ENCODE results near the gene B3GAT1. TPM values are rescaled to one million over a fixed set of nuclear protein-coding genes. Genes with fewer than 3 reads are reported as not detected.

B3GAT1 gene
- total and polyA plus RNA-seq, 2 of the 13 experiments (the other 11 are each of a cell fraction or from before 2014, with no cell fraction given), result not detected

DNA sequence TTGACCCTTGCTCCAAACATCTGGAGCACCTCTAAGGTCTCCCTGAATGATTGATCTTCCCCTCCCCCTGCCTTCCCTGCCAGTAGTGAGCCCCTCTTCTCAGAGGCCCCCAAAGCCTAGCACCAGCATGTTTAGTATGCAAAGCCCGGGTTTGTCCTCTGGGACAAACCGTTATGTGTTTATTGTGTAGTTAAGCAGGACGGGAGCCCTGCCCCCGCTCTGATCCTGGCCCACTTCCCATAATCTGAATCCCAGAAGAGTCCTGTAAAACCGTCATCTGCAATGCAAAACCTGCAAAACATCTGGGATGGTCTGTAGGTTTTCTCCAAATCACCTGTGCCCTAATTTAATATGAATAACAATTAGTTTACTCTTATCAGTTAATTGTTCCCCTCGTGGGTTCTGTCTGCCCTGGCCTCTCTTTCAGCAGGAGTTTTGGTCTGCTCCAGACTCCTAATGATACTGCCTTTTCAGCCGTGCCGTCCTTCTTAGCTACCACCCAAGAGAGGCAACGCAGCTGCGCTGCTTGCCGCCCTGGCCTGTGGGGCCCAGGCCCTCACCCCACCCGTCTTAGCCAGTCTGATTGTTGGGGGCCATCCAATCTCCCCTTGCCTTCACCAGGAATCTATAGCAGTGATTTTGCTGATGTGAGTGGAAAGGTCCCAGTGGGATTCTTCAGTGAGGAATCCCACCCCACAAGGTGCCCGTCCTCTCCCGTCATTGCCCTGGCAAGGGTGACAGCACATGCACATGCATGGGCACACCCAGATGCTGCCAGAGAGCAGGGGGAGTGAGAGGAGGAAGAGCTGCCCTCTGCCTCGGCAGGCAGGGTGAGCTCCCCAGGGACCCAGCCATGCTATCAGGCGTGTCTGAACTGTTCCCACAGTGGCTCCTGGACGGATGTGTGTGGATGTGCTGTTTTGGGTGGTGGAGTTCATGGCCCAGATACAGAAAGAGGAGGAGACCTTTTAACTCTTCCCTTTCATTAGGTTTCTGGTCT lies 3.0 kb upstream of the B3GAT1 start (continued):
- TF ChIP-seq, protein P1, sequence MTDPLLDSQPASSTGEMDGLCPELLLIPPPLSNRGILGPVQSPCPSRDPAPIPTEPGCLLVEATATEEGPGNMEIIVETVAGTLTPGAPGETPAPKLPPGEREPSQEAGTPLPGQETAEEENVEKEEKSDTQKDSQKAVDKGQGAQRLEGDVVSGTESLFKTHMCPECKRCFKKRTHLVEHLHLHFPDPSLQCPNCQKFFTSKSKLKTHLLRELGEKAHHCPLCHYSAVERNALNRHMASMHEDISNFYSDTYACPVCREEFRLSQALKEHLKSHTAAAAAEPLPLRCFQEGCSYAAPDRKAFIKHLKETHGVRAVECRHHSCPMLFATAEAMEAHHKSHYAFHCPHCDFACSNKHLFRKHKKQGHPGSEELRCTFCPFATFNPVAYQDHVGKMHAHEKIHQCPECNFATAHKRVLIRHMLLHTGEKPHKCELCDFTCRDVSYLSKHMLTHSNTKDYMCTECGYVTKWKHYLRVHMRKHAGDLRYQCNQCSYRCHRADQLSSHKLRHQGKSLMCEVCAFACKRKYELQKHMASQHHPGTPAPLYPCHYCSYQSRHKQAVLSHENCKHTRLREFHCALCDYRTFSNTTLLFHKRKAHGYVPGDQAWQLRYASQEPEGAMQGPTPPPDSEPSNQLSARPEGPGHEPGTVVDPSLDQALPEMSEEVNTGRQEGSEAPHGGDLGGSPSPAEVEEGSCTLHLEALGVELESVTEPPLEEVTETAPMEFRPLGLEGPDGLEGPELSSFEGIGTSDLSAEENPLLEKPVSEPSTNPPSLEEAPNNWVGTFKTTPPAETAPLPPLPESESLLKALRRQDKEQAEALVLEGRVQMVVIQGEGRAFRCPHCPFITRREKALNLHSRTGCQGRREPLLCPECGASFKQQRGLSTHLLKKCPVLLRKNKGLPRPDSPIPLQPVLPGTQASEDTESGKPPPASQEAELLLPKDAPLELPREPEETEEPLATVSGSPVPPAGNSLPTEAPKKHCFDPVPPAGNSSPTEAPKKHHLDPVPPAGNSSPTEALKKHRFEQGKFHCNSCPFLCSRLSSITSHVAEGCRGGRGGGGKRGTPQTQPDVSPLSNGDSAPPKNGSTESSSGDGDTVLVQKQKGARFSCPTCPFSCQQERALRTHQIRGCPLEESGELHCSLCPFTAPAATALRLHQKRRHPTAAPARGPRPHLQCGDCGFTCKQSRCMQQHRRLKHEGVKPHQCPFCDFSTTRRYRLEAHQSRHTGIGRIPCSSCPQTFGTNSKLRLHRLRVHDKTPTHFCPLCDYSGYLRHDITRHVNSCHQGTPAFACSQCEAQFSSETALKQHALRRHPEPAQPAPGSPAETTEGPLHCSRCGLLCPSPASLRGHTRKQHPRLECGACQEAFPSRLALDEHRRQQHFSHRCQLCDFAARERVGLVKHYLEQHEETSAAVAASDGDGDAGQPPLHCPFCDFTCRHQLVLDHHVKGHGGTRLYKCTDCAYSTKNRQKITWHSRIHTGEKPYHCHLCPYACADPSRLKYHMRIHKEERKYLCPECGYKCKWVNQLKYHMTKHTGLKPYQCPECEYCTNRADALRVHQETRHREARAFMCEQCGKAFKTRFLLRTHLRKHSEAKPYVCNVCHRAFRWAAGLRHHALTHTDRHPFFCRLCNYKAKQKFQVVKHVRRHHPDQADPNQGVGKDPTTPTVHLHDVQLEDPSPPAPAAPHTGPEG (CRISPR knock-in tag; IDR thresholded peaks at IDR 0.05), result no peak
- TF ChIP-seq XRCC5 (optimal IDR thresholded peaks at IDR 0.05; ENCODE audit: low read length) (no peak), ZZZ3 (CRISPR knock-in tag; IDR thresholded peaks at IDR 0.05; ENCODE audit: borderline replicate concordance) (no peak)
